ENCODE measurements around the gene ATCAY. TPM values are rescaled to one million over a fixed set of nuclear protein-coding genes. Genes with fewer than 3 reads are reported as not detected.

The ATCAY gene
- total and polyA plus RNA-seq, 2 of the 4 experiments (the other 2 are of a cell fraction), result 0.31 to 0.36 TPM

GRCh38 chr19:3963458-3964255 is 83.2 kb downstream of the ATCAY start:
- H4K91ac ChIP-seq (ENCODE audit: insufficient read depth, low read depth, low read length), result no peak overlapping the region
- H2BK15ac ChIP-seq (ENCODE audit: low read depth, low read length), result no peak overlapping the region
- no peak overlapping the region for H4K8ac ChIP-seq (ENCODE audit: low read depth in 2 of 2, low read length in 2 of 2)
- no peak overlapping the region for H3K56ac ChIP-seq (ENCODE audit: extremely low read depth, insufficient read depth, low read length)
- no peak overlapping the region for H4K5ac ChIP-seq (ENCODE audit: low read depth, low read length)
- POLR2A ChIA-PET (ENCODE audit: unreplicated experiment), result interaction anchor here (0.6 kb wide), 1 partner anchor 12 kb away, joined by 12 read pairs; no protein-coding TSS in a partner anchor
- no peak overlapping the region for H3K4me3 ChIP-seq (ENCODE audit: insufficient read depth, low read depth, low read length)
- peaks cover 9% of the 10 kb centered on the region for H3K4me1 ChIP-seq (ENCODE audit: control insufficient read depth, insufficient read depth, low read length)
- H2AK5ac ChIP-seq (ENCODE audit: low read depth, low read length), result no peak overlapping the region
- no peaks in the 10 kb centered on the region for H3K9me3 ChIP-seq (ENCODE audit: control insufficient read depth, insufficient read depth, low read length)
- in situ Hi-C loops (cut with MboI; ENCODE audit: low sequenced_read_pairs), result no loop called here
- 99% methylated on average over 12 of the region's 35 CpGs; no CpG with 5 or more reads in 1 of the 2 experiments for WGBS, 2 experiments (ENCODE audit: extremely low coverage in 2 of 2, insufficient read length in 1 of 2)
- no peak for ATAC-seq (ENCODE audit: low read depth)
- H3K14ac ChIP-seq (replicated peaks; ENCODE audit: low read depth, low read length), result no peak overlapping the region
- BruUV-seq (replicated peaks), result no TSS peak
- H2AK9ac ChIP-seq (replicated peaks; ENCODE audit: low read depth, low read length, poor library complexity), result no peak overlapping the region
- dilution Hi-C loops (cut with HindIII; ENCODE audit: low sequenced_read_pairs, unreplicated experiment), result no loop called here
- H3K23ac ChIP-seq (ENCODE audit: low read depth, low read length), result no peak overlapping the region
- peaks cover 9 to 74% of the 10 kb centered on the region in 2 experiments for H3K79me1 ChIP-seq (ENCODE audit: low read depth in 1 of 2, low read length in 2 of 2)
- no peak for TF ChIP-seq BHLHE40 (IDR thresholded peaks at IDR 0.05; ENCODE audit: low read depth, low read length)
- no peak for TF ChIP-seq RFX5 (IDR thresholded peaks at IDR 0.05; ENCODE audit: low read depth, low read length)
- no peak for TF ChIP-seq MXI1 (IDR thresholded peaks at IDR 0.05; ENCODE audit: borderline replicate concordance, low read depth, low read length)
- TF ChIP-seq CHD1 (IDR thresholded peaks at IDR 0.05; ENCODE audit: low read depth, low read length), result no peak
- TF ChIP-seq CEBPB (IDR thresholded peaks at IDR 0.05; ENCODE audit: low read depth, low read length), result no peak
- TF ChIP-seq NFE2L2 (IDR thresholded peaks at IDR 0.05; ENCODE audit: low read depth, low read length), result no peak
- TF ChIP-seq MAZ (IDR thresholded peaks at IDR 0.05; ENCODE audit: borderline replicate concordance, low read depth, low read length), result no peak
- TF ChIP-seq SMC3 (IDR thresholded peaks at IDR 0.05; ENCODE audit: low read depth, low read length), result no peak
- no peak for TF ChIP-seq USF2 (IDR thresholded peaks at IDR 0.05; ENCODE audit: low read depth, low read length)
- TF ChIP-seq FOS (IDR thresholded peaks at IDR 0.05; ENCODE audit: low read depth, low read length), result no peak
- no peak for TF ChIP-seq RCOR1 (IDR thresholded peaks at IDR 0.05; ENCODE audit: insufficient replicate concordance, low read length)
- TF ChIP-seq ELK1 (IDR thresholded peaks at IDR 0.05; ENCODE audit: borderline replicate concordance, low read depth, low read length), result no peak
- TF ChIP-seq POLR2A (IDR thresholded peaks at IDR 0.05; ENCODE audit: low read depth, low read length), result no peak
- no peak for DNase-seq
- 0 out of 2 replicates have a peak, but pooled peaks cover 16% of the 10 kb centered on the region for H3K9me1 ChIP-seq (ENCODE audit: insufficient read depth, low read length)
- no peak overlapping the region for H3K4me2 ChIP-seq (ENCODE audit: low read depth, low read length)
- intact Hi-C loops (cut with micrococcal nuclease), result no loop called here
- no peak overlapping the region for H2AFZ ChIP-seq (replicated peaks; ENCODE audit: low read length, poor library complexity)
- H3K4ac ChIP-seq (ENCODE audit: low read depth, low read length), result no peak overlapping the region
- H3K9ac ChIP-seq (ENCODE audit: low read depth, low read length), result no peak overlapping the region
- H2BK120ac ChIP-seq (ENCODE audit: low read depth, low read length), result no peak overlapping the region
- peaks cover 95% of the 10 kb centered on the region for H4K20me1 ChIP-seq (ENCODE audit: insufficient read depth, low read length)
- no peak overlapping the region for H3K18ac ChIP-seq (ENCODE audit: low read depth, low read length)
- no peak overlapping the region for H2BK20ac ChIP-seq (ENCODE audit: low read depth, low read length)
- no peak overlapping the region for H2BK5ac ChIP-seq (ENCODE audit: low read depth, low read length, poor library complexity, severe bottlenecking)
- CTCF ChIA-PET, result no interaction called here
- H3K27me3 ChIP-seq (ENCODE audit: control insufficient read depth, insufficient read depth, low read length), result no peaks in the 10 kb centered on the region
- H3K36me3 ChIP-seq (ENCODE audit: control insufficient read depth, insufficient read depth, low read length), result peaks cover 81% of the 10 kb centered on the region
- H3K27ac ChIP-seq (ENCODE audit: insufficient read depth, low read length), result no peak overlapping the region
